Measurements from ENCODE around the gene DIDO1.
A peak's percentile ranks its signal among the peaks of the same experiment; 100 is the strongest.

DIDO1 gene

GRCh38 chr20:62907384-62908317 is 18.7 kb downstream of the DIDO1 start:
- no peak for DNase-seq

- DNase-seq: no peak
Observed at GRCh38 chr20:62906647-62907375, 19.5 kb downstream of the DIDO1 start.

GRCh38 chr20:62906209-62906608 is 20.1 kb downstream of the DIDO1 start:
- no peak for DNase-seq

- no peak for DNase-seq
Observed at GRCh38 chr20:62905536-62906117, 20.7 kb downstream of the DIDO1 start.

- peak in 1 of 2 donors; percentile 18 for DNase-seq
Observed at GRCh38 chr20:62902926-62903615, 23.2 kb downstream of the DIDO1 start.

GRCh38 chr20:62901891-62902290 is 24.4 kb downstream of the DIDO1 start:
- DNase-seq: no peak

GRCh38 chr20:62900692-62901584 is 25.4 kb downstream of the DIDO1 start:
- DNase-seq: no peak

- peak; percentile 73 to 76 for DNase-seq
Observed at GRCh38 chr20:62900052-62900691, 26.1 kb downstream of the DIDO1 start.

GRCh38 chr20:62899633-62900051 is 26.7 kb downstream of the DIDO1 start:
- no peak for DNase-seq

GRCh38 chr20:62898970-62899632 is 27.2 kb downstream of the DIDO1 start:
- peak in 1 of 2 donors; percentile 55 for DNase-seq

GRCh38 chr20:62898093-62898964 is 28.0 kb downstream of the DIDO1 start:
- DNase-seq: no peak

- no peak for DNase-seq
Observed at GRCh38 chr20:62897666-62898065, 28.6 kb downstream of the DIDO1 start.

- no peak for DNase-seq
Observed at GRCh38 chr20:62896526-62896925, 29.8 kb downstream of the DIDO1 start.

GRCh38 chr20:62895539-62895938 is 30.8 kb downstream of the DIDO1 start:
- DNase-seq: no peak

- no peak for DNase-seq
Observed at GRCh38 chr20:62894261-62894660, 32.0 kb downstream of the DIDO1 start.

- DNase-seq: no peak
Observed at GRCh38 chr20:62893700-62894099, 32.6 kb downstream of the DIDO1 start.

GRCh38 chr20:62892348-62893304 is 33.7 kb downstream of the DIDO1 start:
- DNase-seq: no peak

GRCh38 chr20:62891111-62891510 is 35.2 kb downstream of the DIDO1 start:
- peak in 1 of 2 donors; percentile 32 for DNase-seq

Data from stimulated activated CD4-positive, alpha-beta T cell treated with anti-CD3 and anti-CD28 coated beads, Interleukin-2, amount 100 ng/mL, for 24 hours (primary cell).